ENCODE measurements around the gene ZNF599.

ZNF599 gene

DNA sequence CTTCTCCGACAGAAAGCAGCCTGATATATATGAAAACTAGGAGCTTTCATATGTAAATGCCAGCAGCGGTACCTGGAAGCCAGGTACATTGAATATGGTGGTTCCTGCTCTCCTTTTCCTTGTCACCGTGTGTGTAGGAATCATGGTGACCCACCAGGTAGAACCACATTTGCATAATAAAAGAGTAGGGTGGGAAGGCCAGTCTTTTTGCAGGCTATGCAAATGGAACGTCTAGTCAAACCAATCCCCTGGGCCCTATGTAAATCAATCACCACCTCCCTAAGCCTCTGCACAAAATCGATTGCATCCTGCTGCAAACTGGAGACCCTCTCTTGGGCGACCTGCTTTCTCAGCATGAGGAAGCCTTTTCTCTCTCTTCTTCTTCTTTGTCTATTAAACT lies 61.1 kb downstream of the ZNF599 start:
- no peaks in the 10 kb centered on the region for H3K27me3 ChIP-seq (ENCODE audit: insufficient read depth, low read length)
- H2BK120ac ChIP-seq (ENCODE audit: insufficient read depth, low read length, poor library complexity): no peak overlapping the region
- H4K12ac ChIP-seq (ENCODE audit: low read depth, low read length): no peak overlapping the region
- H3K4me1 ChIP-seq (ENCODE audit: control insufficient read depth in 1 of 2, insufficient read depth in 2 of 2, low read length in 2 of 2): no peaks in the 10 kb centered on the region
- H4K91ac ChIP-seq (ENCODE audit: low read depth, low read length): no peak overlapping the region
- H2AK5ac ChIP-seq (ENCODE audit: low read length): no peak overlapping the region
- no peak overlapping the region for H3K4ac ChIP-seq (ENCODE audit: low read depth, low read length)
- no peak overlapping the region for H3K27ac ChIP-seq (ENCODE audit: low read depth, low read length)
- H3K23ac ChIP-seq (ENCODE audit: low read length): no peak overlapping the region
- H3K18ac ChIP-seq (ENCODE audit: low read length): no peak overlapping the region
- no peak overlapping the region for H3K4me3 ChIP-seq (ENCODE audit: low read depth, low read length)
- no peak overlapping the region for H2BK5ac ChIP-seq (ENCODE audit: low read depth, low read length, poor library complexity)
- H4K8ac ChIP-seq (ENCODE audit: low read depth, low read length): no peak overlapping the region
- no peaks in the 10 kb centered on the region for H3K79me1 ChIP-seq (ENCODE audit: low read length)
- no peak overlapping the region for H2AFZ ChIP-seq (ENCODE audit: insufficient read depth, low read length, poor library complexity)
- no peak overlapping the region for H3K4me2 ChIP-seq (ENCODE audit: low read length)
- peaks cover 17% of the 10 kb centered on the region for H3K9me3 ChIP-seq (ENCODE audit: insufficient read depth, low read depth, low read length)
- H3K36me3 ChIP-seq (ENCODE audit: control insufficient read depth in 1 of 2, insufficient read depth in 2 of 2, low read length in 2 of 2): no peaks in the 10 kb centered on the region
- no CpG with 5 or more reads among the region's 6 CpGs for WGBS (ENCODE audit: extremely low coverage, insufficient coverage, insufficient read length)
- no peaks in the 10 kb centered on the region for H3K79me2 ChIP-seq (ENCODE audit: control insufficient read depth, insufficient read depth, low read length, poor library complexity)
- no peak for DNase-seq
- no peak overlapping the region for H3K9ac ChIP-seq (ENCODE audit: low read length)
- no peak overlapping the region for H2BK12ac ChIP-seq (ENCODE audit: low read length)
- H3K14ac ChIP-seq (ENCODE audit: low read length): no peak overlapping the region
